HAP-1 (cell line): ENCODE data around the gene INTS6L.

Source experiments
- DNase-seq, 2 experiments: peaks; one replicate each; pipeline ENCODE4 v3.0.0-alpha.2; 2016 to 2020; ENCODE audit warnings: low spot score in 2 of 2
- H3K27me3 ChIP-seq: fragments of 250-450 bp; sonication (Bioruptor Pico); 2 replicates; pipeline ENCODE4 v1.5.1; 2020; ENCODE audit warnings: low read depth, mild to moderate bottlenecking, moderate library complexity
- H3K36me3 ChIP-seq: fragments of 250-450 bp; sonication (Bioruptor Pico); replicated peaks from 2 replicates; pipeline ENCODE4 v1.5.1; 2020; ENCODE audit warnings: mild to moderate bottlenecking
- H3K4me1 ChIP-seq: fragments of 250-450 bp; sonication (Bioruptor Pico); 2 replicates; pipeline ENCODE4 v1.5.1; 2020; ENCODE audit warnings: mild to moderate bottlenecking
- H3K4me3 ChIP-seq: fragments of 250-450 bp; sonication (Bioruptor Pico); 2 replicates; pipeline ENCODE4 v1.5.1; 2020; ENCODE audit warnings: mild to moderate bottlenecking, moderate library complexity
- H3K9me3 ChIP-seq: fragments of 250-450 bp; sonication (Bioruptor Pico); 2 replicates; pipeline ENCODE4 v1.5.1; 2020; ENCODE audit warnings: mild to moderate bottlenecking, moderate library complexity
- in situ Hi-C: fragments of 300-500 bp; cut with MboI; formaldehyde crosslinking; loops from 3 replicates; pipeline ENCODE4 v1.14.3; 2020; ENCODE audit warnings: low sequenced_read_pairs, inconsistent platforms, mixed read lengths

Gene INTS6L

GRCh38 chrX:135520553-135521404 lies at the start of gene INTS6L:
TSS of gene INTS6L (plus strand) at chrX:135520660. CDS start at chrX:135520993, 333 bp downstream.
- DNase-seq: peak; percentile 93 to 96
- H3K4me3 ChIP-seq: peak within 1 kb of the TSS; percentile 66
- H3K9me3 ChIP-seq: no peaks in the 10 kb centered on the region
- H3K36me3 ChIP-seq: no peaks in the 10 kb centered on the region
- H3K4me1 ChIP-seq: peaks cover 32% of the 10 kb centered on the region
- in situ Hi-C loops: no loop called here
- no peaks in the 10 kb centered on the region for H3K27me3 ChIP-seq

GRCh38 chrX:135476378-135476777 lies 44.1 kb upstream of the INTS6L start:
- DNase-seq: no peak
- Histone ChIP-seq H3K9me3 (no peaks in the 10 kb centered on the region), H3K4me1 (0 out of 2 replicates have a peak, but pooled peaks cover 2% of the 10 kb centered on the region), H3K4me3 (no peak overlapping the region), H3K36me3 (no peaks in the 10 kb centered on the region), H3K27me3 (no peaks in the 10 kb centered on the region)
- in situ Hi-C loops: loop anchor here (25.0 kb wide), 1 partner anchor 364 kb away; the partner anchor contains the start of gene ETDB

GRCh38 chrX:135477576-135477975 lies 42.9 kb upstream of the INTS6L start:
- DNase-seq: peak; percentile 86 to 89
- 0 out of 2 replicates have a peak, but pooled peaks cover 2% of the 10 kb centered on the region for H3K4me1 ChIP-seq
- no peaks in the 10 kb centered on the region for H3K9me3 ChIP-seq
- in situ Hi-C loops: loop anchor here (25.0 kb wide), 1 partner anchor 365 kb away; the partner anchor contains the start of gene ETDB
- H3K4me3 ChIP-seq: no peak overlapping the region
- H3K27me3 ChIP-seq: no peaks in the 10 kb centered on the region
- H3K36me3 ChIP-seq: no peaks in the 10 kb centered on the region

- Histone ChIP-seq H3K36me3 (no peaks in the 10 kb centered on the region), H3K4me1 (0 out of 2 replicates have a peak, but pooled peaks cover 2% of the 10 kb centered on the region), H3K27me3 (no peaks in the 10 kb centered on the region), H3K9me3 (no peaks in the 10 kb centered on the region), H3K4me3 (no peak overlapping the region)
- in situ Hi-C loops: loop anchor here (10.0 to 25.0 kb wide), 2 partner anchors 125 to 368 kb away; partner anchors contain the start of gene ETDB
- no peak for DNase-seq
Observed at GRCh38 chrX:135480076-135480475, 40.4 kb upstream of the INTS6L start.

DNA sequence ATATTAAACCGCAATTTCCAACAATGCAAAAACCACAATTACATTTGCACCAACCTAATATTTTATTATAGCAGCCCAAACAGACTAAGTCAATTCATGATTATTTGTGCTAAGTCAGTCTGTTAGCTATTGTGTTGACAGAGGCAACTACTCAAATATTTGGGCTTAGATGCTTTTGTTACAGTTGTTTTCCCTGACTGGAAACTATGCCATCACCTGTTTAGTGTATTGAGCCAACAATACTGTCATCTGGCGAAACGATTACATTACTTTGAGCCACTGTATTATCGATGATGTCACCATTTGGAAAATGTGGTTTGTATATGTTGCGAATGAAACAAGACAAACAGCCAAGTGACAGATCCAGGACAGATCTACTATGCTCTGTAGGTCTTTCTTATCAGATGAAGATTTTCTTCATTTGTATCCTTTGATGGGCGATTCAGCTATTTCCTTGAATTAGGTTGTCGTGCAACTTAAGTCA lies 38.7 kb upstream of the INTS6L start:
- in situ Hi-C loops: loop anchor here (10.0 to 25.0 kb wide), 2 partner anchors 123 to 369 kb away; partner anchors contain the start of gene ETDB
- Histone ChIP-seq H3K4me1 (0 out of 2 replicates have a peak, but pooled peaks cover 2% of the 10 kb centered on the region), H3K36me3 (no peaks in the 10 kb centered on the region), H3K9me3 (no peaks in the 10 kb centered on the region), H3K27me3 (no peaks in the 10 kb centered on the region), H3K4me3 (no peak overlapping the region)
- no peak for DNase-seq

GRCh38 chrX:135484641-135485289 lies 35.7 kb upstream of the INTS6L start:
- peak; percentile 39 to 78 for DNase-seq
- in situ Hi-C loops: loop anchor here (10.0 to 25.0 kb wide), 2 partner anchors 120 to 372 kb away; partner anchors contain the start of gene ETDB
- H3K36me3 ChIP-seq: no peaks in the 10 kb centered on the region
- no peaks in the 10 kb centered on the region for H3K9me3 ChIP-seq
- H3K4me3 ChIP-seq: no peak overlapping the region
- 0 out of 2 replicates have a peak, but pooled peaks cover 2% of the 10 kb centered on the region for H3K4me1 ChIP-seq
- no peaks in the 10 kb centered on the region for H3K27me3 ChIP-seq

DNA sequence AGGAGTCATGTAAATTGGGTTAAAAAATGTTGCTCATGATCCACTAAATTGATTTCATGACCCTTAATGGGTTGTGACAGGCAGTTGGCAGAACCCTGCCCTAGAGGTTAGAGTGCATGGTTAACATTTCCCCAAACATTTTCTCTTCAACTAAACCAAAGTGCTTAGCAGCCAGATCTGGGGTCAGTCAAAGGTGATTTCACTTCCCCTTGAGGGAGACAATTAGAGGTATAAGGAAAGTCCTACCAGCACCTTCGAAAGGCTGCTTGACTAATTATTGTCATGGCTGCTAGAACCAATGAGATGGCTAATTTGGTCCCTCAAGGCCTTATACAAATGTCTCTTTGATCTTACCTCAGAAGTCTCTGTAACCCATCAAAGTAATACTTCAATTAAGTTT lies 30.9 kb upstream of the INTS6L start:
- in situ Hi-C loops: loop anchor here (10.0 to 25.0 kb wide), 2 partner anchors 115 to 377 kb away; partner anchors contain the start of gene ETDB
- no peaks in the 10 kb centered on the region for H3K9me3 ChIP-seq
- no peaks in the 10 kb centered on the region for H3K4me1 ChIP-seq
- H3K4me3 ChIP-seq: no peak overlapping the region
- no peaks in the 10 kb centered on the region for H3K36me3 ChIP-seq
- H3K27me3 ChIP-seq: no peaks in the 10 kb centered on the region
- no peak for DNase-seq

DNA sequence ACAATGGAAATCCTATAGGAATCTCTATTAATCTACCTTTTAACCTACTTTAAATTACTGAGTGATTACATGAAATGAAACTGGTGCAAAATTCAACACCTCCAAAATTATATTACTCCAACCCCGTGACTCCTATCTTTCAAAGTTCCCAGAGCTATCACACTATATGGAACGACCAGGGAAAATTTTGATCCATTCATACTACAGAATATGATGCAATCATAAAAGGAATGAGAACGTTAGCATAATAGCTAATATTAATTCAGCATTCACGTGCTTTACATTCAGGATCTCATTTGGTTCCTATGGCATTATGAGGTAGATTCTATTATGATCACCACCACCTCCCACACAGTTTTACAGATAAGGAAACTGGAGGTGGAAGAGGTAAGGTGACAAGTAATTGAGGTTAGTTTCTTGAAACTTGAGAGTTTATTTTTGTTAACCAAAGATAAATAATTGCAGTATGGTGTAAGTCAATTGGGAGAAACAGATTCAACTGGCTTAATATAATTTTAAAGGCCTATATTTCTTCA lies 29.4 kb upstream of the INTS6L start:
- no peaks in the 10 kb centered on the region for H3K9me3 ChIP-seq
- no peaks in the 10 kb centered on the region for H3K36me3 ChIP-seq
- DNase-seq: no peak
- H3K4me3 ChIP-seq: no peak overlapping the region
- no peaks in the 10 kb centered on the region for H3K27me3 ChIP-seq
- no peaks in the 10 kb centered on the region for H3K4me1 ChIP-seq
- in situ Hi-C loops: loop anchor here (25.0 kb wide), 1 partner anchor 379 kb away; the partner anchor contains the start of gene ETDB

DNA sequence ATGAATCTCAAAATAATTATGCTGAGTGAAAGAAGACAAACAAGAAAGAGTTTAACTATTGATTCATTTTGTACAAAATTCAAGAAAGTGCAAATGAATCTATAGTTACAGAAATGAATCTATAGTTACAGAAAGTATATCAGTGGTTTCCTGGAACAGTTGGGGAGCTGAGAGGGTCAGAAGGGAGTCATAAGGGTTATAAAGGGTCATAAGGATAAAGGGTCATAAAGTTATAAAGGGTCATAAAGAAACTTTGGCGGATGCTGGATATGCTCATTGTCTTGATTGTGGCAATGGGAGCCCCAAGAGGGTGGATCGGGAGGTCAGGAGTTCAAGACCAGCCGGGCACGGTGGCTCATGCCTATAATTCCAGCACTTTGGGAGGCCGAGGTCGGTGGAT lies 26.0 kb upstream of the INTS6L start:
- no peaks in the 10 kb centered on the region for H3K36me3 ChIP-seq
- in situ Hi-C loops: loop anchor here (25.0 kb wide), 1 partner anchor 382 kb away; the partner anchor contains the start of gene ETDB
- no peaks in the 10 kb centered on the region for H3K4me1 ChIP-seq
- H3K9me3 ChIP-seq: no peaks in the 10 kb centered on the region
- DNase-seq: no peak
- H3K4me3 ChIP-seq: no peak overlapping the region
- no peaks in the 10 kb centered on the region for H3K27me3 ChIP-seq

DNA sequence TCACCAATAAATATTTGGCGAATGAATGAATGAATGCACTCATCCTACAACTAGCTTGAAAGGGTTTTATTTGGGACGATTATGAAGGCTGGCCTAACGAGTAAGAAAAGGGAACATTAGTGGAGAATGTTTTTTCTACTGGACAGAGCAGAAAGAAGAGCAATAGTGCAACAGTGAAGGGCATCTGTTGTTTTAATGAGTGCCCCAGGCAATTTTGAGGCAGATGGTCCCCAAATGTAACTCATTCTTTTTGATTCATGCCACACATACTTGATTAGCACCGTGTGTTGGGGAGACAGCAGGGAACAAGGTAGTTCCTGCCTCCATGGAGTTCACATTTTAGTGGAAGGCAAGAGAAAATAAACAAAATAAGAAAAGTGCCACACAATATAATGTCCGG lies 22.7 kb upstream of the INTS6L start:
- in situ Hi-C loops: loop anchor here (25.0 kb wide), 1 partner anchor 385 kb away; the partner anchor contains the start of gene ETDB
- no peaks in the 10 kb centered on the region for H3K36me3 ChIP-seq
- no peaks in the 10 kb centered on the region for H3K4me1 ChIP-seq
- H3K9me3 ChIP-seq: no peaks in the 10 kb centered on the region
- no peak overlapping the region for H3K4me3 ChIP-seq
- H3K27me3 ChIP-seq: peaks cover 9% of the 10 kb centered on the region; the same call in 1 of the 2 replicates
- no peak for DNase-seq

DNA sequence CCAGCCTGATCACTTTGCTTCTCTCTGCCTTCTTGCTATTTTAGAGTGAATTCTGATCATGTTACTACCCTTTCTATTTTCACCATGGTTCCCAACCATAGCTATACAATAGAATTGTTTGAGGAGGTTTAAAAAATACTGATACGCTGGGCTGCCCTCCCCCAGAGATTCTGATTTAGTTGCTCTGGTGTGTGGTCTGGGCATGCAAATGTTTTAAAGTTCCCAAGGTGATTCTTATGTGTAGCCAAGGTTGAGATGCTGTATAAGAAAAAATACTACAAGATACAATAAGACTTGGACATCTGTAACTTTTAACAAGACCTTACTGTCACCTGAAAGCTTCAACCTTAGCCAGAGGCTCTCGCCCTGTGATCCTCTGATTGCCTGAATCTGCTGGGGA lies 22.2 kb upstream of the INTS6L start:
- Histone ChIP-seq H3K36me3 (no peaks in the 10 kb centered on the region), H3K4me3 (no peak overlapping the region), H3K9me3 (no peaks in the 10 kb centered on the region), H3K27me3 (peaks cover 9% of the 10 kb centered on the region; the same call in 1 of the 2 replicates), H3K4me1 (no peaks in the 10 kb centered on the region)
- no peak for DNase-seq
- in situ Hi-C loops: loop anchor here (25.0 kb wide), 1 partner anchor 386 kb away; the partner anchor contains the start of gene ETDB

GRCh38 chrX:135505351-135505750 lies 15.1 kb upstream of the INTS6L start:
- Histone ChIP-seq H3K4me3 (no peak overlapping the region), H3K27me3 (peaks cover 14% of the 10 kb centered on the region; the same call in 1 of the 2 replicates), H3K9me3 (no peaks in the 10 kb centered on the region), H3K36me3 (no peaks in the 10 kb centered on the region), H3K4me1 (no peaks in the 10 kb centered on the region)
- in situ Hi-C loops: no loop called here
- no peak for DNase-seq

DNA sequence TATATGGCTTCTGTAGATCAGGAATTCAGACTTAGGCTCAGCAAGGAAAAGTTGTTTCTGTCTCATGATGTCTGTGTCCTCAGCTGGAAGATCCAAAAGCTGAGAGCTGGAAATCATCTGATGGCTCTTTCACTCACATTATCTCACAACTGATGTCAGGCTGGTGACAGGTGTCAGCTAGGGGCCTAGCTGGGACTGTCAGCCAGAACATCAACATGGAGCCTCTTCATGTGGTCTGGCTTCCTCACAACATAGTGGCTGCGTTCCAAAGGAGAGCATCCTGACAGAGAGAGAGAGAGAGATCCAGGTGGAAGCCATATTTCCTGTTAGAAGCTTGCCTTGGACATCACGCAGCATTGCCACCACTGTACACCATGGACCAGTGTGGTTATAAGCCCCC lies 10.6 kb upstream of the INTS6L start:
- no peaks in the 10 kb centered on the region for H3K4me1 ChIP-seq
- no peak overlapping the region for H3K4me3 ChIP-seq
- in situ Hi-C loops: no loop called here
- H3K36me3 ChIP-seq: no peaks in the 10 kb centered on the region
- DNase-seq: no peak
- H3K27me3 ChIP-seq: peaks cover 5% of the 10 kb centered on the region; the same call in 1 of the 2 replicates
- no peaks in the 10 kb centered on the region for H3K9me3 ChIP-seq
